Hypothalamus (tissue), 51 donors: ENCODE data around the gene PHKG2.
A peak's percentile ranks its signal among the peaks of the same experiment; 100 is the strongest.

Experiments
- DNase-seq, 51 donors: peaks; one replicate each; lab custom pipeline; 2025; lab: John Stamatoyannopoulos, UW

Gene PHKG2

DNA sequence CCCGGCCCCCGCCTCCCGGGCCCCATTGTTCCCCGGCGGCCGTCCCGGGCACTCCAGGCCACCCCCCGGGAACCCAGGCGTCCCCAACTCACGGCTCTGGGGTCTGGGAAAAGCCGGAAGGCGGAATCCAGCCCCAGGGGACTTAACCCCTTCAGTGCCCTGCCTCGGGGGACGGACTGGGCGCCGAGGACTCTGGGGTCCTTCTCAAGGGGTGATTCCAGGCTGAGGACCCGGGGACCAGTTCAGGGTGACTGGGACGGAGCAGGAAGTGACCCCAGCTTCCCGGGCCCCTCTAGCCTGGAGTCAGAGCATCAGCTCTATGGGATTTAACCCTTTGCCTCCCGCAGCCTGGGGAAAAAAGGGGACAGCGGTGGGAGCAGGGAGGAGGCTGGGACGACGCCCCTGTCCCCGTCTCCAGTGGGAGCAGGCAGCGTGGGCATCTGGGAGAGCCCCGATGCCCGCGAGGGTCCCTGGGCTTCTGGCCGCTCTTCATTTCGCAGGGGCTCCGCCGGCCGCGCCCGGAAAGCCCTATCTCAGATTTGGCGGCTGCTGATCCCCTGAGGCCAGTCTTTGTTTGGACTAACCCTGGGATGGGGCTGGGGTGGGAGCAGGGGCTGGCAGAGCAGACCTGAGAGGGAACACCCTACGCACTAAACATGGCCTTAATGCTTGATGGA is 38.8 kb downstream of the PHKG2 start, which contains the start of gene ZNF629:
Gene ZNF629, minus strand, starts transcription at position 270 of the 677 bp plus-strand sequence. CDS start 2,723 bp downstream, outside the sequence.
- peak in 49 of 51 donors; percentile 13 to 85 (median 67) for DNase-seq

DNA sequence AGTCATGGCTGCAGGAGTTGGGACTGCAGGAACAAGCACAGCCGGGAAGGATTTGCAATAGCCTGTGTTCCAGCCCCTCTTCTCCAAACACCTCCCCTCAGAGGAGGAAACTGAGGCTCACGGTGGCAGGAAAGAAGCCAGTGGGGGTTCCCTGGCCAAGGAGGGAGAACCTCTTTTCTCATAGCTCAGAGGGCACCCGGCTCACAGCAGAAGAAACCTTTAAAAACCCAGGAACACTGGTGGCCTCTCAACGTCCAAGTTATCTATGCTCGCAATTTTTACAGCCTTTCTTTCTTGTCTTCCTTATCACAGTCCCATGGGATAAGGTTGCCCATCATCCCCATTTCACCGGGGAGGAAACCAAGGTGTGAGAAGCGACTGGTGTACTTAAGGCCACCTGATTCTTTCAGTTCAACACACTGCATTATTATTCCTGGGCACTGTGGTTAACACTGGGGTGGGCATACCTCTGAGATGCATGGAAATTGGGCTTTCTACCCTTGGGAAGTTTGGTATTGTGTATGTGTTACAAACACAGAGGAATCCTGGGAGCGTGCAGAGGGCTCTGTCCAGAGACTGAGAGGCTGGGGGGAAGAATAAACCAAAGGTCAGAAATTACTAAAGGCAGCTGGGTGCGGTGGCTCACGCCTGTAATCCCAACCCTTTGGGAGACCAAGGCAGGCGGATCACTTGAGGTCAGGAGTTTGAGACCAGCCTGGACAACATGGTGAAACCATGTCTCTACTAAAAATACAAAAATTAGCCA is 39.6 kb downstream of the PHKG2 start:
- DNase-seq = peak in 1 of 51 donors; percentile 41

DNA sequence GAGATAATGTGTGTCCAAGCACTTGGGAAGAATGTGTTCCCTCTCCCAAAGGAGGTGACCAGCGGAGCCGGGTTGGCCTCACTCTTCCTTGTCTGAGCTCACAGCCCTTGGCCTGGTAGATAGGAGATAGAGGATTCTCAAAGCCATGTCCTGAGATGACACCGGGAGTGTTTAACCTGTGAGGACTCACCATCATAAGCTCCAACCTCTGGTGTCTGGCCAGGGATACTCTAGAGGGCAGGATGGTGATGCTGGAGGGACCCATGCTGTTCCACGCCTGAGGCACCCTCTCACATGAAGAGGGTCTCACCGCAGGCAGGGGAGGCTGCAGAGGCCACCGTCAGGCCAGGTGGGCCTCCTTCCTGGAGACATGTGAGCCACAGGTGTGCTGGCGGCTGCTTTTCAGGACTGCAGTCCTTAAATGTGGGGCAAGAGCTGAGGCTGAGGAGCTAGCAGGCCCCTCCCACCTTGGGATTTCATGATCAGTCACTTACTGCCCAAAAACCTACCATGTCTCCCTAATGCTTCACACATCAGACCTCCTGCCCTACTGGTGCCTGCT is 45.4 kb downstream of the PHKG2 start:
- DNase-seq = no peak

DNA sequence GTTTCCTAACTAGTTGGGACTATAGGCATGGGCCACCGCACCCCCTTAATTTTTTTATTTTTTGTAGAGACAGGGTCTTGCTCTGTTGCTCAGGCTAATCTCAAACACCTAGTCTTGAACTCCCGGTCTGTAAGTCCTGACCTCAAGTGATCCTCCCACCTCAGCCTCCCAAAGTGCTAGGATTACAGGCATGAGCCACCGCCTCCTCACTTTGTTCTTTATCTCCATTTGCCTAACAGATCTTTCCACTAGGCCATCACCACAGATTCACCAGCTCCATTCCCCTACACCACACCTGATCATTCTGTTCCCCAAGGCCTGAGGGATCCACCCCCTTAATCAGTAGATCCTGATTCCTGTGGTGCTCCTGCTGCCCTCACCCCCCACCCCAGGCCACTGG is 46.4 kb downstream of the PHKG2 start:
- no peak for DNase-seq

DNA sequence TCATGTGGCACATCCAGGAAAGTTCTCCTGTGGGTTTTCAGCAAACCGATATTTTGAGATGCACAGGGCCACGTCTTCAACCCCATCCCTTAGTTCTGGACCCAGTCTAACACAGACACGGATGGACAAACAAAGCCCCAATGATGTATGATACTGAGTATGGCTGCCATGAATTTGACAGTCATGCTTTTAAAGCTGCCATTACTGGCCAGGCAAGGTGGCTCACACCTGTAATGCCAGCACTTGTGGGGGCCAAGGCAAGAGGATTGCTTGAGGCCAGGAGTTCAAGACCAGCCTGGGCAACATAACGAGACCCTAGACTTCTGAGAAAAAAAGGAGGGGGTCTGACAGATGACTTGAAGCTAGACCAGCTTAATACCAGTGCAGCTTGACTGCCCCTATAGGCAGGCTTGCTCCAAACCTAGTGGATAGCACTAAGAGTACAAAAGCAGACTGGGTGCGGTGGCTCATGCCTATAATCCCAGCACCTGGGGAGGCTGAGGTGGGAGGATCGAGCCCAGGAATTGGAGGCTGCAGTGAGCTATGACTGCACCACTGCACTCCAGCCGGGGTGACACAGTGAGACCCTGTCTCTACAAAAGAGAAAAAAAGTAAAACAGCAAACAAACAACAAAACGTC is 49.6 kb downstream of the PHKG2 start:
- no peak for DNase-seq
